HepG2 (cell line): Measurements from ENCODE around the gene NKIRAS1. TPM values are rescaled to one million over a fixed set of nuclear protein-coding genes. Genes with fewer than 3 reads are reported as not detected.

Source experiments
- CCAR2 ChIP-seq: fragments of 200-400 bp; formaldehyde crosslinking; optimal IDR thresholded peaks from 2 replicates; pipeline ENCODE3; 2018; ENCODE audit warnings: low read depth, mild to moderate bottlenecking, low read length, moderate library complexity
- FOXP1 ChIP-seq, 2 experiments: fragments of 450-650 bp in 1 of 2; IDR thresholded peaks; 2 replicates each; pipeline ENCODE4 v1.6.1; 2017 to 2018; ENCODE audit warnings: antibody characterized with exemption in 1 of 2
- HIVEP1 ChIP-seq: sonication (generic); formaldehyde crosslinking; IDR thresholded peaks from 2 replicates; pipeline ENCODE4 v1.4.0; 2020; ENCODE audit warnings: mild to moderate bottlenecking, missing genetic modification reagents
- KDM2A ChIP-seq: sonication (generic); formaldehyde crosslinking; IDR thresholded peaks from 2 replicates; pipeline ENCODE4 v1.4.0; 2020; ENCODE audit warnings: low read depth, missing genetic modification reagents, borderline replicate concordance
- RNF2 ChIP-seq: fragments of 450-650 bp; conservative IDR thresholded peaks from 2 replicates; pipeline ENCODE4 v1.6.1; 2016; ENCODE audit warnings: low read depth
- SALL1 ChIP-seq: sonication (generic); formaldehyde crosslinking; IDR thresholded peaks from 2 replicates; pipeline ENCODE4 v1.8.0; 2022; ENCODE audit warnings: mild to moderate bottlenecking, missing genetic modification reagents
- SMAD3 ChIP-seq: sonication (generic); formaldehyde crosslinking; IDR thresholded peaks from 2 replicates; pipeline ENCODE4 v1.4.0; 2020; ENCODE audit warnings: missing genetic modification reagents
- YEATS4 ChIP-seq: sonication (generic); formaldehyde crosslinking; IDR thresholded peaks from 2 replicates; pipeline ENCODE4 v1.4.0; 2020; ENCODE audit warnings: missing genetic modification reagents, borderline replicate concordance
- ZC3H4 ChIP-seq: sonication (generic); formaldehyde crosslinking; IDR thresholded peaks from 2 replicates; pipeline ENCODE4 v1.4.0; 2020; ENCODE audit warnings: missing genetic modification reagents, borderline replicate concordance
- ZNF124 ChIP-seq: sonication (generic); formaldehyde crosslinking; IDR thresholded peaks from 2 replicates; pipeline ENCODE4 v1.4.0; 2020; ENCODE audit warnings: missing genetic modification reagents
- ZNF543 ChIP-seq: sonication (generic); formaldehyde crosslinking; IDR thresholded peaks from 2 replicates; pipeline ENCODE4 v1.4.0; 2020; ENCODE audit warnings: mild to moderate bottlenecking, missing genetic modification reagents
- ZNF562 ChIP-seq: sonication (generic); formaldehyde crosslinking; IDR thresholded peaks from 2 replicates; pipeline ENCODE4 v1.8.0; 2022; ENCODE audit warnings: missing genetic modification reagents, borderline replicate concordance
- ZNF790 ChIP-seq: sonication (generic); formaldehyde crosslinking; IDR thresholded peaks from 2 replicates; pipeline ENCODE4 v1.8.0; 2022; ENCODE audit warnings: missing genetic modification reagents, mild to moderate bottlenecking, borderline replicate concordance
- ZSCAN21 ChIP-seq: sonication (generic); formaldehyde crosslinking; IDR thresholded peaks from 2 replicates; pipeline ENCODE4 v1.8.0; 2022; ENCODE audit warnings: mild to moderate bottlenecking, missing genetic modification reagents, moderate library complexity, borderline replicate concordance
- polyA plus RNA-seq, 8 experiments: library from polyadenylated mRNA; depleted of rRNA in 3 of 8; stranded (reverse) in 7 of 8; unstranded in 1 of 8; fragments of >200 nt; fragmentation: Illumina TruSeq in 4 of 8; extraction: Trizol in 4 of 8; gene quantifications; 2 replicates each; pipeline versions ENCODE4 v1.2.1 to v1.2.3, GENCODE V29; 2011 to 2016; ENCODE audit warnings: low read depth in 4 of 8, missing spikeins in 1 of 8, mixed read lengths in 1 of 8; ENCODE audit not compliant: insufficient read depth in 1 of 8
- total RNA-seq, 5 experiments: library from RNA; depleted of rRNA; stranded (reverse); fragments of >200 nt; fragmentation: Illumina TruSeq; extraction: Trizol; gene quantifications; 2 replicates each; pipeline ENCODE4 v1.2.3, GENCODE V29; 2016; ENCODE audit warnings: low read depth in 1 of 5
- TF ChIP-seq, protein P1 (sequence below): IDR thresholded peaks from 2 replicates; pipeline ENCODE4 v1.6.1; 2016; ENCODE audit warnings: missing compliant biosample characterization, missing genetic modification reagents, borderline replicate concordance
- TF ChIP-seq, protein P2 (sequence below): sonication (generic); formaldehyde crosslinking; IDR thresholded peaks from 2 replicates; pipeline ENCODE4 v1.4.0; 2020; ENCODE audit warnings: missing genetic modification reagents
- TF ChIP-seq, protein P3 (sequence below): sonication (generic); formaldehyde crosslinking; IDR thresholded peaks from 2 replicates; pipeline ENCODE4 v1.5.1; 2020; ENCODE audit warnings: missing genetic modification reagents, mild to moderate bottlenecking, borderline replicate concordance
- TF ChIP-seq, protein P4 (sequence below): sonication (generic); formaldehyde crosslinking; IDR thresholded peaks from 2 replicates; pipeline ENCODE4 v1.8.1; 2023; ENCODE audit warnings: mild to moderate bottlenecking, missing genetic modification reagents
- TF ChIP-seq, protein P5 (sequence below): sonication (generic); formaldehyde crosslinking; IDR thresholded peaks from 2 replicates; pipeline ENCODE4 v1.8.1; 2022; ENCODE audit warnings: low read depth, mild to moderate bottlenecking, missing genetic modification reagents

NKIRAS1 gene
- total and polyA plus RNA-seq, 2 of the 13 experiments (the other 11 are each of a cell fraction or from before 2014, with no cell fraction given): 4.3 to 8.0 TPM

DNA sequence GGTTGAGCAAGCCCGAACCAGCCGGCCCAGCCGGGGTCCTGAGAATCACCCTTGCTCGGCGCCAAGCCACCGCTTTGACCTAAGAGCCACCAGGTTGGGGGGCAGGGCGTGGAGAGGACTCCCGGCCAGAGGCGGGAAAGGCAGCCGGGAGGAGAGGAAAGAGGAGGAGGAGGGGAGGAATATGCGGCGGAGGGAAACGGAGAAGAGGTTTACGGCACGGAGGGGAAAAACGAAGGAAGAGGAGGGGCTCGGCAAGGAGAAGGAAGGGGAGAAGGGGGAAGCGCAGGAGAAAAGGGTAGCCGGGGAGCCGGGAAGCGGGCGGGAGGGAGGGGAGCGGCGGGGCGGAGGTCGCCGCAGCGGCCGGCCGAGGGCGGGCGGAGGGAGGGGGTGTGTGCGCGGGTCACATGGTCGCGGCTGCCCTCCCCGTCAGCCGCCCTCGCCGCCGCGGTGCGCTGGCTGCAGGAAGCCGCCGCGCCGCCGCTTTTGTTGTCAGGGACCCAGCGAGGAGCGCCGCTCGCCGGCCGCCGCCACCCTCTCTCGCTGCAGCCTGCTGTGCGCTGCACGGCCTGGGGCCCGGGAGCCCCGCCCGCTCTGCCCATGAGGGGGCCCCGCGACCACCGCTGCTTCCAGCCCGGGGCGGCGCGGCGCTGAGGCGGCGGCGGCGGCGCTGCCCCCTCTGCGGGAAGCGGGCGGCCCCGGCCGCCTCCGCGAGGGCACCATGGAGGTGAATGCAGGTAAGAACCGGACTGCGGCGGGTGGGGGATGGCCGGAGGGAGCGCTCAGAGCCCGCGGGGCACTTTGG, 28.3 kb upstream of the NKIRAS1 start, which contains the start of gene NR1D2 (continued):
- TF ChIP-seq FOXP1 (IDR thresholded peaks at IDR 0.05) (no peak), FOXP1 (CRISPR knock-in tag; IDR thresholded peaks at IDR 0.05) (no peak), ZNF562 (CRISPR knock-in tag) (no peak), ZNF790 (CRISPR knock-in tag) (0 out of 2 replicates have a peak, but pooled peaks have one; percentile 10), HIVEP1 (no peak), SMAD3 (CRISPR knock-in tag) (no peak), YEATS4 (CRISPR knock-in tag) (peak; percentile 17), ZNF124 (CRISPR knock-in tag) (no peak), SALL1 (CRISPR knock-in tag) (peak; percentile 62), KDM2A (CRISPR knock-in tag) (peak; percentile 17; the same call in 1 of the 2 replicates), ZNF543 (CRISPR knock-in tag) (no peak), RNF2 (no peak), ZSCAN21 (CRISPR knock-in tag) (peak; percentile 13; the same call in 1 of the 2 replicates), CCAR2 (no peak), ZC3H4 (no peak)
- TF ChIP-seq, protein P1, sequence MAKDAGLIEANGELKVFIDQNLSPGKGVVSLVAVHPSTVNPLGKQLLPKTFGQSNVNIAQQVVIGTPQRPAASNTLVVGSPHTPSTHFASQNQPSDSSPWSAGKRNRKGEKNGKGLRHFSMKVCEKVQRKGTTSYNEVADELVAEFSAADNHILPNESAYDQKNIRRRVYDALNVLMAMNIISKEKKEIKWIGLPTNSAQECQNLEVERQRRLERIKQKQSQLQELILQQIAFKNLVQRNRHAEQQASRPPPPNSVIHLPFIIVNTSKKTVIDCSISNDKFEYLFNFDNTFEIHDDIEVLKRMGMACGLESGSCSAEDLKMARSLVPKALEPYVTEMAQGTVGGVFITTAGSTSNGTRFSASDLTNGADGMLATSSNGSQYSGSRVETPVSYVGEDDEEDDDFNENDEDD: peak; percentile 31; the same call in 1 of the 2 replicates
- TF ChIP-seq, protein P2, sequence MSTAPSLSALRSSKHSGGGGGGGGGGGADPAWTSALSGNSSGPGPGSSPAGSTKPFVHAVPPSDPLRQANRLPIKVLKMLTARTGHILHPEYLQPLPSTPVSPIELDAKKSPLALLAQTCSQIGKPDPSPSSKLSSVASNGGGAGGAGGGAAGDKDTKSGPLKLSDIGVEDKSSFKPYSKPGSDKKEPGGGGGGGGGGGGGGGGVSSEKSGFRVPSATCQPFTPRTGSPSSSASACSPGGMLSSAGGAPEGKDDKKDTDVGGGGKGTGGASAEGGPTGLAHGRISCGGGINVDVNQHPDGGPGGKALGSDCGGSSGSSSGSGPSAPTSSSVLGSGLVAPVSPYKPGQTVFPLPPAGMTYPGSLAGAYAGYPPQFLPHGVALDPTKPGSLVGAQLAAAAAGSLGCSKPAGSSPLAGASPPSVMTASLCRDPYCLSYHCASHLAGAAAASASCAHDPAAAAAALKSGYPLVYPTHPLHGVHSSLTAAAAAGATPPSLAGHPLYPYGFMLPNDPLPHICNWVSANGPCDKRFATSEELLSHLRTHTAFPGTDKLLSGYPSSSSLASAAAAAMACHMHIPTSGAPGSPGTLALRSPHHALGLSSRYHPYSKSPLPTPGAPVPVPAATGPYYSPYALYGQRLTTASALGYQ (CRISPR knock-in tag): no peak
- TF ChIP-seq, protein P3, sequence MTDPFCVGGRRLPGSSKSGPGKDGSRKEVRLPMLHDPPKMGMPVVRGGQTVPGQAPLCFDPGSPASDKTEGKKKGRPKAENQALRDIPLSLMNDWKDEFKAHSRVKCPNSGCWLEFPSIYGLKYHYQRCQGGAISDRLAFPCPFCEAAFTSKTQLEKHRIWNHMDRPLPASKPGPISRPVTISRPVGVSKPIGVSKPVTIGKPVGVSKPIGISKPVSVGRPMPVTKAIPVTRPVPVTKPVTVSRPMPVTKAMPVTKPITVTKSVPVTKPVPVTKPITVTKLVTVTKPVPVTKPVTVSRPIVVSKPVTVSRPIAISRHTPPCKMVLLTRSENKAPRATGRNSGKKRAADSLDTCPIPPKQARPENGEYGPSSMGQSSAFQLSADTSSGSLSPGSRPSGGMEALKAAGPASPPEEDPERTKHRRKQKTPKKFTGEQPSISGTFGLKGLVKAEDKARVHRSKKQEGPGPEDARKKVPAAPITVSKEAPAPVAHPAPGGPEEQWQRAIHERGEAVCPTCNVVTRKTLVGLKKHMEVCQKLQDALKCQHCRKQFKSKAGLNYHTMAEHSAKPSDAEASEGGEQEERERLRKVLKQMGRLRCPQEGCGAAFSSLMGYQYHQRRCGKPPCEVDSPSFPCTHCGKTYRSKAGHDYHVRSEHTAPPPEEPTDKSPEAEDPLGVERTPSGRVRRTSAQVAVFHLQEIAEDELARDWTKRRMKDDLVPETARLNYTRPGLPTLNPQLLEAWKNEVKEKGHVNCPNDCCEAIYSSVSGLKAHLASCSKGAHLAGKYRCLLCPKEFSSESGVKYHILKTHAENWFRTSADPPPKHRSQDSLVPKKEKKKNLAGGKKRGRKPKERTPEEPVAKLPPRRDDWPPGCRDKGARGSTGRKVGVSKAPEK: 0 out of 2 replicates have a peak, but pooled peaks have one; percentile 38
- TF ChIP-seq, protein P4, sequence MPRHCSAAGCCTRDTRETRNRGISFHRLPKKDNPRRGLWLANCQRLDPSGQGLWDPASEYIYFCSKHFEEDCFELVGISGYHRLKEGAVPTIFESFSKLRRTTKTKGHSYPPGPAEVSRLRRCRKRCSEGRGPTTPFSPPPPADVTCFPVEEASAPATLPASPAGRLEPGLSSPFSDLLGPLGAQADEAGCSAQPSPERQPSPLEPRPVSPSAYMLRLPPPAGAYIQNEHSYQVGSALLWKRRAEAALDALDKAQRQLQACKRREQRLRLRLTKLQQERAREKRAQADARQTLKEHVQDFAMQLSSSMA: no peak
- TF ChIP-seq, protein P5, sequence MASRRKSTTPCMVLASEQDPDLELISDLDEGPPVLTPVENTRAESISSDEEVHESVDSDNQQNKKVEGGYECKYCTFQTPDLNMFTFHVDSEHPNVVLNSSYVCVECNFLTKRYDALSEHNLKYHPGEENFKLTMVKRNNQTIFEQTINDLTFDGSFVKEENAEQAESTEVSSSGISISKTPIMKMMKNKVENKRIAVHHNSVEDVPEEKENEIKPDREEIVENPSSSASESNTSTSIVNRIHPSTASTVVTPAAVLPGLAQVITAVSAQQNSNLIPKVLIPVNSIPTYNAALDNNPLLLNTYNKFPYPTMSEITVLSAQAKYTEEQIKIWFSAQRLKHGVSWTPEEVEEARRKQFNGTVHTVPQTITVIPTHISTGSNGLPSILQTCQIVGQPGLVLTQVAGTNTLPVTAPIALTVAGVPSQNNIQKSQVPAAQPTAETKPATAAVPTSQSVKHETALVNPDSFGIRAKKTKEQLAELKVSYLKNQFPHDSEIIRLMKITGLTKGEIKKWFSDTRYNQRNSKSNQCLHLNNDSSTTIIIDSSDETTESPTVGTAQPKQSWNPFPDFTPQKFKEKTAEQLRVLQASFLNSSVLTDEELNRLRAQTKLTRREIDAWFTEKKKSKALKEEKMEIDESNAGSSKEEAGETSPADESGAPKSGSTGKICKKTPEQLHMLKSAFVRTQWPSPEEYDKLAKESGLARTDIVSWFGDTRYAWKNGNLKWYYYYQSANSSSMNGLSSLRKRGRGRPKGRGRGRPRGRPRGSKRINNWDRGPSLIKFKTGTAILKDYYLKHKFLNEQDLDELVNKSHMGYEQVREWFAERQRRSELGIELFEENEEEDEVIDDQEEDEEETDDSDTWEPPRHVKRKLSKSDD (CRISPR knock-in tag): no peak
